OCI-LY7 (cell line): ENCODE measurements around the gene FTO. TPM values are rescaled to one million over a fixed set of nuclear protein-coding genes. Genes with fewer than 3 reads are reported as not detected.

ENCODE experiments used
- BruUV-seq: library from RNA; stranded (reverse); fragments of 400-500 nt; replicated peaks from 2 replicates; lab custom pipeline; 2021; lab: Mats Ljungman, UMichigan
- CTCF ChIA-PET: fragments of 300-600 bp; sonication (Branson Sonifier 250); formaldehyde crosslinking; loops from one replicate; lab custom pipeline; 2022; ENCODE audit warnings: antibody characterized with exemption; ENCODE audit not compliant: unreplicated experiment; lab: Charles Lee
- POLR2A ChIA-PET: fragments of 300-600 bp; sonication (Branson Sonifier 250); formaldehyde crosslinking; loops from one replicate; lab custom pipeline; 2022; ENCODE audit warnings: antibody characterized with exemption; lab: Charles Lee
- DNase-seq: peaks from one replicate; pipeline ENCODE4 v3.0.0-alpha.2; 2015; ENCODE audit warnings: low spot score
- H2AFZ ChIP-seq: fragments of 200-600 bp; sonication (generic), shearing (Covaris generic); 2 replicates; pipeline ENCODE4 v1.6.1; 2014; ENCODE audit warnings: mild to moderate bottlenecking, antibody characterized with exemption, low read length, moderate library complexity
- H3K27ac ChIP-seq: fragments of 200-600 bp; sonication (generic); 2 replicates; pipeline ENCODE4 v1.5.1; 2014; ENCODE audit warnings: mixed run types, low read depth, mild to moderate bottlenecking, moderate library complexity, low read length, inconsistent platforms; ENCODE audit not compliant: poor library complexity, severe bottlenecking
- H3K36me3 ChIP-seq: fragments of 200-600 bp; sonication (generic); 2 replicates; pipeline ENCODE4 v1.6.1; 2014; ENCODE audit warnings: mild to moderate bottlenecking, antibody characterized with exemption, low read length, moderate library complexity, mixed read lengths; ENCODE audit not compliant: insufficient read depth
- H3K4me1 ChIP-seq: fragments of 200-600 bp; sonication (generic); 2 replicates; pipeline ENCODE4 v1.5.1; 2014; ENCODE audit warnings: mild to moderate bottlenecking, low read length; ENCODE audit not compliant: insufficient read depth, poor library complexity, severe bottlenecking
- H3K4me2 ChIP-seq: fragments of 200-600 bp; sonication (generic); 2 replicates; pipeline ENCODE4 v1.6.1; 2014; ENCODE audit warnings: mild to moderate bottlenecking, low read length
- H3K4me3 ChIP-seq: fragments of 200-600 bp; sonication (generic); 2 replicates; pipeline ENCODE4 v1.5.1; 2014; ENCODE audit warnings: mild to moderate bottlenecking, low read depth, low read length; ENCODE audit not compliant: poor library complexity, severe bottlenecking
- H3K79me2 ChIP-seq: fragments of 200-600 bp; sonication (generic); 2 replicates; pipeline ENCODE4 v1.6.1; 2016; ENCODE audit warnings: low read depth, mild to moderate bottlenecking, low read length, moderate library complexity, mixed read lengths; ENCODE audit not compliant: insufficient read depth
- H3K9me2 ChIP-seq: fragments of 200-600 bp; sonication (generic); 2 replicates; pipeline ENCODE4 v1.6.1; 2016; ENCODE audit warnings: mild to moderate bottlenecking, low read length, mixed read lengths; ENCODE audit not compliant: insufficient read depth
- H3K9me3 ChIP-seq: fragments of 200-600 bp; sonication (generic); 2 replicates; pipeline ENCODE4 v1.6.1; 2014; ENCODE audit warnings: mild to moderate bottlenecking, mixed run types, low read length, mixed read lengths
- H4K20me1 ChIP-seq: fragments of 200-600 bp; sonication (generic); 2 replicates; pipeline ENCODE4 v1.6.1; 2014; ENCODE audit warnings: mild to moderate bottlenecking, antibody characterized with exemption, low read length, moderate library complexity, mixed read lengths; ENCODE audit not compliant: insufficient read depth
- CTCF ChIP-seq: fragments of 200-600 bp; sonication (generic); conservative IDR thresholded peaks from 2 replicates; pipeline ENCODE4 v1.5.1; 2014; ENCODE audit warnings: mild to moderate bottlenecking, antibody characterized with exemption, low read length, moderate library complexity, mixed read lengths
- EZH2phosphoT487 ChIP-seq: fragments of 200-600 bp; sonication (generic); IDR thresholded peaks from 2 replicates; pipeline ENCODE4 v1.6.1; 2018; ENCODE audit warnings: low read depth, borderline replicate concordance, mild to moderate bottlenecking, mixed run types, antibody characterized with exemption, low read length, moderate library complexity, mixed read lengths
- intact Hi-C: fragments of 100-400 bp; cut with micrococcal nuclease; formaldehyde crosslinking; loops from one replicate; pipeline ENCODE4 v1.10.0; 2022; ENCODE audit not compliant: unreplicated experiment
- total RNA-seq, 2 experiments: library from RNA; depleted of rRNA in 1 of 2; stranded (reverse); fragments of >200 nt in 1 of 2; shearing (Covaris generic) in 1 of 2; gene quantifications; 2 replicates each; pipeline ENCODE4 v1.2.3, GENCODE V29; 2014 to 2022

The FTO gene
- total RNA-seq, 2 experiments from 2014 or later = 57.1 to 68.0 TPM

DNA sequence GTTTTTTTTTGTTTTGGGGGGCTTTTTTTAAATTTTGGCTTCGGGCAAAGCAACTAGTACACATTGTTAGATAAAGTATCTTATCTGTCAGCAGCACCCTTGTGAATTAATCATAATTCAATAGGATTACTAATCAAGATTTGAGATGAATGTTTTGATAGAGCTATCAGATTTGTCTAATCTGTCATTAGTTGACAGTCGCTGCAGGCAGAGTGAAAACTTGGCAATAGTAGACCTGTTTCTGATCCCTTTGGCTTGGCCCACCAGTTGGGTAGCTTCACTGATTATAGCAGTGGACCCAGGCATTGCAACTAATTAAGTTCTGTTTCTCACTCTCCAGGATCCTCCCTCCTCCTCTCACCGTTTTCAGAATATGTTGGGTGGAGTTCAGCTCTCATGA is 324.0 kb downstream of the FTO start:
- no TSS peak for BruUV-seq
- Histone ChIP-seq H2AFZ (no peak overlapping the region), H3K9me3 (no peaks in the 10 kb centered on the region; the same call in 1 of the 2 replicates), H3K4me2 (no peak overlapping the region), H3K79me2 (no peaks in the 10 kb centered on the region), H3K36me3 (no peaks in the 10 kb centered on the region), H3K4me3 (no peak overlapping the region), H3K4me1 (no peaks in the 10 kb centered on the region), H4K20me1 (no peaks in the 10 kb centered on the region), H3K27ac (no peak overlapping the region), H3K9me2 (no peaks in the 10 kb centered on the region)
- intact Hi-C loops = no loop called here
- ChIA-PET POLR2A (interaction anchor here (0.8 to 1.6 kb wide), 2 partner anchors 8 to 9 kb away, joined by 3 read pairs; no protein-coding TSS in a partner anchor), CTCF (no interaction called here)
- DNase-seq = no peak
- TF ChIP-seq CTCF (no peak), EZH2phosphoT487 (no peak)

- no peak overlapping the region for H3K4me3 ChIP-seq
- CTCF ChIA-PET = no interaction called here
- H3K9me3 ChIP-seq = no peaks in the 10 kb centered on the region; the same call in 1 of the 2 replicates
- no peaks in the 10 kb centered on the region for H3K9me2 ChIP-seq
- H3K4me2 ChIP-seq = no peak overlapping the region
- no peak overlapping the region for H3K27ac ChIP-seq
- POLR2A ChIA-PET = no interaction called here
- DNase-seq = no peak
- no peaks in the 10 kb centered on the region for H4K20me1 ChIP-seq
- H3K4me1 ChIP-seq = no peaks in the 10 kb centered on the region
- no peaks in the 10 kb centered on the region for H3K36me3 ChIP-seq
- no peaks in the 10 kb centered on the region for H3K79me2 ChIP-seq
- BruUV-seq = no TSS peak
- TF ChIP-seq EZH2phosphoT487 = no peak
- TF ChIP-seq CTCF = no peak
- intact Hi-C loops = no loop called here
- H2AFZ ChIP-seq = no peak overlapping the region
Observed at GRCh38 chr16:54030451-54030850, 326.5 kb downstream of the FTO start.

- no peaks in the 10 kb centered on the region; the same call in 1 of the 2 replicates for H3K9me3 ChIP-seq
- no peaks in the 10 kb centered on the region for H3K9me2 ChIP-seq
- DNase-seq = no peak
- CTCF ChIA-PET = no interaction called here
- H3K79me2 ChIP-seq = no peaks in the 10 kb centered on the region
- no peaks in the 10 kb centered on the region for H4K20me1 ChIP-seq
- H3K4me1 ChIP-seq = no peaks in the 10 kb centered on the region
- H3K27ac ChIP-seq = no peak overlapping the region
- POLR2A ChIA-PET = no interaction called here
- H3K4me3 ChIP-seq = no peak overlapping the region
- no peak overlapping the region for H2AFZ ChIP-seq
- H3K36me3 ChIP-seq = no peaks in the 10 kb centered on the region
- no peak overlapping the region for H3K4me2 ChIP-seq
- BruUV-seq = no TSS peak
- no peak for TF ChIP-seq EZH2phosphoT487
- TF ChIP-seq CTCF = no peak
- intact Hi-C loops = no loop called here
Observed at GRCh38 chr16:54031107-54031760, 327.3 kb downstream of the FTO start.
